Psoas muscle (tissue), 8 donors: ENCODE results near the gene PAXX. TPM values are rescaled to one million over a fixed set of nuclear protein-coding genes. Genes with fewer than 3 reads are reported as not detected.

Experiments used
- ATAC-seq, 4 donors: fragments of 200-7000 bp; cut with Tn5 transposase; one replicate each; pipeline ENCODE4 v1.9.1; 2020; ENCODE audit warnings: moderate library complexity in 3 of 4, mild to moderate bottlenecking in 2 of 4
- DNase-seq, 2 donors: peaks; one replicate each; pipeline ENCODE4 v3.0.0-alpha.2; 2020
- H3K27ac ChIP-seq: fragments of 200-600 bp; one replicate; pipeline ENCODE4 v1.8.0; 2022
- H3K27me3 ChIP-seq, 3 donors: fragments of 200-600 bp in 1 of 3; one replicate each; pipeline versions ENCODE4 v1.6.1 to v1.8.0; 2013 to 2022; ENCODE audit warnings: low read length in 2 of 3, mild to moderate bottlenecking in 2 of 3, moderate library complexity in 1 of 3; ENCODE audit not compliant: insufficient read depth in 3 of 3
- H3K36me3 ChIP-seq, 2 donors: fragments of 200-600 bp in 1 of 2; one replicate each; pipeline versions ENCODE4 v1.6.1 to v1.8.0; 2013 to 2022; ENCODE audit warnings: low read depth in 1 of 2, mild to moderate bottlenecking in 1 of 2, moderate library complexity in 1 of 2; ENCODE audit not compliant: insufficient read depth in 1 of 2
- H3K4me1 ChIP-seq: fragments of 200-600 bp; one replicate; pipeline ENCODE4 v1.8.0; 2022
- H3K4me3 ChIP-seq: fragments of 200-600 bp; one replicate; pipeline ENCODE4 v1.8.0; 2022; ENCODE audit warnings: mild to moderate bottlenecking
- H3K9me3 ChIP-seq: fragments of 200-600 bp; one replicate; pipeline ENCODE4 v1.8.0; 2022
- CTCF ChIP-seq: fragments of 200-600 bp; IDR thresholded peaks from one replicate; pipeline ENCODE4 v1.8.0; 2022; ENCODE audit warnings: antibody characterized with exemption
- WGBS, 3 donors: extraction: QIAGEN DNeasy Blood & Tissue Kit; methylation state at CpG; one replicate each; pipeline versions ENCODE4 v1.1.6 to v1.1.7; 2013; 5-methylcytosine and 5-hydroxymethylcytosine counted together
- intact Hi-C, 2 donors: fragments of 100-400 bp; cut with DNase I; formaldehyde crosslinking; loops; one replicate each; pipeline versions ENCODE4 v1.11.0 to v1.14.2; 2022
- polyA plus RNA-seq, 3 donors: library from polyadenylated mRNA; stranded (reverse); fragments of 200-250 nt; gene quantifications; one replicate each; pipeline ENCODE4 v1.2.3, GENCODE V29; 2013
- total RNA-seq, 4 donors: library from RNA; stranded (reverse); fragmentation: NEBNext Ultra II Directional in 2 of 4; extraction: Animal tissue kit (Norgen Biotek cat#: 25700) in 2 of 4; gene quantifications; one replicate each; pipeline versions ENCODE4 v1.2.1 to v1.2.4, GENCODE V29; 2021 to 2023
- donor health status: healthy with polysubstance abuse.
- donor health status: DM: no; HTN: no; CAD: no; lungs with moderate emphysema.
- donor health status: Bipolar disorder and iron deficiency.
- donor health status: healthy.
- donor health status: DM: yes; HTN: yes; CAD: no.
- donor health status: DM: no; HTN: no; CAD: no.
- donor health status: DM: no; HTN: no; CAD: no.
- donor health status: DM: yes; HTN: yes; CAD: no.

PAXX gene
- total and polyA plus RNA-seq, 7 donors: 9.4 to 39.2 (median 15.6) TPM

- Histone ChIP-seq H3K4me1 (peaks cover 10% of the 10 kb centered on the region), H3K4me3 (no peak overlapping the region), H3K27me3 (no peaks in the 10 kb centered on the region), H3K27ac (no peak overlapping the region), H3K36me3 (no peaks in the 10 kb centered on the region), H3K9me3 (no peaks in the 10 kb centered on the region)
- peak in 1 of 2 donors; percentile 4 for DNase-seq
- intact Hi-C loops: loop anchor here in 1 of 2 donors (5.0 kb wide), 1 partner anchor 161 kb away; the partner anchor contains the start of gene TMEM141
- WGBS, 3 donors: 83 to 93% (median 84%) methylated on average over 36 to 44 of the region's 44 CpGs
- no peak for TF ChIP-seq CTCF
- no peak for ATAC-seq
Observed at GRCh38 chr9:136952876-136953770, 39.1 kb upstream of the PAXX start.

DNA sequence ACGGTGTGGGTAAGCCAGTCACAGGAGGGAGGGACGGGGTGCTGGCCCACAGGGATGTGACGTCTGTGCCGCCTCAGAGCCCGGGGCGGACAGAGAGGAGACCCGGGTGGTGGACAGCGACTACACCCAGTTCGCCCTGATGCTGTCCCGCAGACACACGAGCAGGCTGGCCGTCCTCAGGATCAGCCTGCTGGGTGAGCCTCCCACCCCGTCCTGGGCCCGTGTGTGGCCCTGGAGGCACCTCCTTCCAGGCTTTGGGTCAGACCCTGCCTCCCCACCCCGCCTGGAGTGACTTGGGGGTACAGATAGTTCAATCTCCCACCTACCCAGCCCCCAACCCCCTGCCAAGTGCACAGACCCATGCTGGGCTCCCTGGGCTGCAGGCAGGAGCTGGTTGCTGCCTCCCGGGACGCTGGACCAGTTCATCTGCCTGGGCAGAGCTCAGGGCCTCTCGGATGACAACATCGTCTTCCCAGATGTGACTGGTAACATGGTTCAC is 38.4 kb upstream of the PAXX start:
- no peaks in the 10 kb centered on the region for H3K36me3 ChIP-seq
- 74 to 83% (median 79%) methylated on average over 19 of the region's 19 CpGs for WGBS, 3 donors
- no peaks in the 10 kb centered on the region for H3K27me3 ChIP-seq
- H3K27ac ChIP-seq: no peak overlapping the region
- H3K4me3 ChIP-seq: no peak overlapping the region
- no peaks in the 10 kb centered on the region for H3K9me3 ChIP-seq
- DNase-seq (no peak), ATAC-seq (no peak)
- TF ChIP-seq CTCF: no peak
- intact Hi-C loops: loop anchor here in 1 of 2 donors (5.0 kb wide), 1 partner anchor 162 kb away; the partner anchor contains the start of gene TMEM141
- peaks cover 4% of the 10 kb centered on the region for H3K4me1 ChIP-seq

- ATAC-seq: no peak
Observed at GRCh38 chr9:136954270-136955083, 37.7 kb upstream of the PAXX start.

More at GRCh38 chr9:136954270-136955083, 37.7 kb upstream of the PAXX start:
- no peaks in the 10 kb centered on the region for H3K9me3 ChIP-seq
- 82 to 93% (median 85%) methylated on average over 18 to 25 of the region's 25 CpGs for WGBS, 3 donors
- TF ChIP-seq CTCF: no peak
- H3K36me3 ChIP-seq: no peaks in the 10 kb centered on the region
- peaks cover 0 to 1% (median 0%) of the 10 kb centered on the region in 3 donors for H3K27me3 ChIP-seq
- H3K4me3 ChIP-seq: no peak overlapping the region
- H3K27ac ChIP-seq: no peak overlapping the region
- DNase-seq: no peak
- intact Hi-C loops: loop anchor here in 1 of 2 donors (5.0 kb wide), 1 partner anchor 162 kb away; the partner anchor contains the start of gene TMEM141
- peaks cover 4% of the 10 kb centered on the region for H3K4me1 ChIP-seq
